HT1080 (cell line): ENCODE results near the gene RAET1L. TPM values are rescaled to one million over a fixed set of nuclear protein-coding genes. Genes with fewer than 3 reads are reported as not detected.
"Not testable (repeated sequence)": the region's sequence is repeated elsewhere in the genome, so short reads cannot be mapped to it uniquely, and the experiment has no call there.

Experiments used
- DNase-seq: peaks from one replicate; pipeline ENCODE4 v3.0.0-alpha.2; 2015; ENCODE audit warnings: low read depth
- total RNA-seq: library from RNA; depleted of rRNA; stranded (reverse); fragments of >200 nt; shearing (Covaris generic); gene quantifications from 2 replicates; pipeline ENCODE4 v1.2.3, GENCODE V29; 2014

Gene RAET1L
- total RNA-seq, 1 experiment from 2014 or later, result not detected

GRCh38 chr6:150046943-150047342 lies 21.6 kb upstream of the RAET1L start:
- no peak for DNase-seq

- DNase-seq, result no peak
These were observed 19.4 kb upstream of the RAET1L start for GRCh38 chr6:150044621-150045145.

GRCh38 chr6:150043501-150044412 lies 18.4 kb upstream of the RAET1L start:
- no peak for DNase-seq

- no peak for DNase-seq
These were observed 17.8 kb upstream of the RAET1L start for GRCh38 chr6:150043096-150043495.

- DNase-seq, result no peak
These were observed 13.1 kb upstream of the RAET1L start for GRCh38 chr6:150038202-150039062.

- DNase-seq, result no peak
These were observed 12.3 kb upstream of the RAET1L start for GRCh38 chr6:150037526-150038201.

GRCh38 chr6:150036081-150036480 lies 10.7 kb upstream of the RAET1L start:
- DNase-seq, result no peak

- DNase-seq, result peak; percentile 9
These were observed 8.0 kb upstream of the RAET1L start for GRCh38 chr6:150033207-150033771.

- DNase-seq, result no peak
These were observed 7.3 kb upstream of the RAET1L start for GRCh38 chr6:150032598-150032997.

GRCh38 chr6:150030611-150031010 lies 5.3 kb upstream of the RAET1L start:
- DNase-seq, result no peak

- no peak for DNase-seq
These were observed 4.4 kb upstream of the RAET1L start for GRCh38 chr6:150029749-150030148.

- no peak for DNase-seq
These were observed 3.9 kb upstream of the RAET1L start for GRCh38 chr6:150029276-150029675.

GRCh38 chr6:150028799-150029198 lies 3.5 kb upstream of the RAET1L start:
- no peak for DNase-seq

GRCh38 chr6:150027806-150028565 lies 2.7 kb upstream of the RAET1L start:
- DNase-seq, result no peak

- no peak for DNase-seq
These were observed 1.9 kb upstream of the RAET1L start for GRCh38 chr6:150026976-150027805.

GRCh38 chr6:150024646-150025155 lies 631 bp downstream of the RAET1L start:
- DNase-seq, result no peak

- DNase-seq, result not testable (repeated sequence)
These were observed 1.3 kb downstream of the RAET1L start for GRCh38 chr6:150024021-150024420.

GRCh38 chr6:150021870-150022269 lies 3.5 kb downstream of the RAET1L start:
- not testable (repeated sequence) for DNase-seq
